Measurements from ENCODE around the gene KRTAP12-3.

- TF ChIP-seq, protein P1, sequence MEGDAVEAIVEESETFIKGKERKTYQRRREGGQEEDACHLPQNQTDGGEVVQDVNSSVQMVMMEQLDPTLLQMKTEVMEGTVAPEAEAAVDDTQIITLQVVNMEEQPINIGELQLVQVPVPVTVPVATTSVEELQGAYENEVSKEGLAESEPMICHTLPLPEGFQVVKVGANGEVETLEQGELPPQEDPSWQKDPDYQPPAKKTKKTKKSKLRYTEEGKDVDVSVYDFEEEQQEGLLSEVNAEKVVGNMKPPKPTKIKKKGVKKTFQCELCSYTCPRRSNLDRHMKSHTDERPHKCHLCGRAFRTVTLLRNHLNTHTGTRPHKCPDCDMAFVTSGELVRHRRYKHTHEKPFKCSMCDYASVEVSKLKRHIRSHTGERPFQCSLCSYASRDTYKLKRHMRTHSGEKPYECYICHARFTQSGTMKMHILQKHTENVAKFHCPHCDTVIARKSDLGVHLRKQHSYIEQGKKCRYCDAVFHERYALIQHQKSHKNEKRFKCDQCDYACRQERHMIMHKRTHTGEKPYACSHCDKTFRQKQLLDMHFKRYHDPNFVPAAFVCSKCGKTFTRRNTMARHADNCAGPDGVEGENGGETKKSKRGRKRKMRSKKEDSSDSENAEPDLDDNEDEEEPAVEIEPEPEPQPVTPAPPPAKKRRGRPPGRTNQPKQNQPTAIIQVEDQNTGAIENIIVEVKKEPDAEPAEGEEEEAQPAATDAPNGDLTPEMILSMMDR (conservative IDR thresholded peaks at IDR 0.05) = no peak
- TF ChIP-seq EZH2 (IDR thresholded peaks at IDR 0.05; ENCODE audit: low read depth) = no peak
These were observed 44.6 kb downstream of the KRTAP12-3 start for GRCh38 chr21:44702111-44702972.

Measured in PC-9 (cell line).